ENCODE data around the gene ULK4.

DNA sequence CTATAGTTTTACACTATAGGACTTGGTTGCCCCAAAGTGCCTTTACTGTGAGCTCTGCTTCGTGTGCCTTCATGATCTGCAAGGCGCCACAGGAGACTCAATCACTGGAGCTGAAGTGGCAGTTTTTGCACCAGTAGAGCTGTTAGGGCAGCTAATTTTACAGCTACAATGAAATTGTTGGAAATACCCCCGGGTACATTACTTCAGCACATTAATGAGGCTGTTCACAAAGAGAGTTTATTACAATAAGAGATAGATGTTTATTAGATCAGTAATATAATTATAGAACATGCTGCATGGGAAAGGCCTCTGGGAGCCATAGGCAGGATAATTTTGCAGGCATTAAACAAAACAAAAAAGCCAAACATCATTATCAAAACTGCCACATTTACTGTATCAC, 531.5 kb downstream of the ULK4 start:
- TF ChIP-seq, protein P1, sequence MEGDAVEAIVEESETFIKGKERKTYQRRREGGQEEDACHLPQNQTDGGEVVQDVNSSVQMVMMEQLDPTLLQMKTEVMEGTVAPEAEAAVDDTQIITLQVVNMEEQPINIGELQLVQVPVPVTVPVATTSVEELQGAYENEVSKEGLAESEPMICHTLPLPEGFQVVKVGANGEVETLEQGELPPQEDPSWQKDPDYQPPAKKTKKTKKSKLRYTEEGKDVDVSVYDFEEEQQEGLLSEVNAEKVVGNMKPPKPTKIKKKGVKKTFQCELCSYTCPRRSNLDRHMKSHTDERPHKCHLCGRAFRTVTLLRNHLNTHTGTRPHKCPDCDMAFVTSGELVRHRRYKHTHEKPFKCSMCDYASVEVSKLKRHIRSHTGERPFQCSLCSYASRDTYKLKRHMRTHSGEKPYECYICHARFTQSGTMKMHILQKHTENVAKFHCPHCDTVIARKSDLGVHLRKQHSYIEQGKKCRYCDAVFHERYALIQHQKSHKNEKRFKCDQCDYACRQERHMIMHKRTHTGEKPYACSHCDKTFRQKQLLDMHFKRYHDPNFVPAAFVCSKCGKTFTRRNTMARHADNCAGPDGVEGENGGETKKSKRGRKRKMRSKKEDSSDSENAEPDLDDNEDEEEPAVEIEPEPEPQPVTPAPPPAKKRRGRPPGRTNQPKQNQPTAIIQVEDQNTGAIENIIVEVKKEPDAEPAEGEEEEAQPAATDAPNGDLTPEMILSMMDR (IDR thresholded peaks at IDR 0.05) = no peak
- no peak for TF ChIP-seq POLR2A (IDR thresholded peaks at IDR 0.05)

Data from lower leg skin (tissue), 3 donors.